ENCODE measurements around the gene SPSB4.
A peak's percentile ranks its signal among the peaks of the same experiment; 100 is the strongest.
"Not testable (repeated sequence)": the region's sequence is repeated elsewhere in the genome, so short reads cannot be mapped to it uniquely, and the experiment has no call there.

The SPSB4 gene

DNA sequence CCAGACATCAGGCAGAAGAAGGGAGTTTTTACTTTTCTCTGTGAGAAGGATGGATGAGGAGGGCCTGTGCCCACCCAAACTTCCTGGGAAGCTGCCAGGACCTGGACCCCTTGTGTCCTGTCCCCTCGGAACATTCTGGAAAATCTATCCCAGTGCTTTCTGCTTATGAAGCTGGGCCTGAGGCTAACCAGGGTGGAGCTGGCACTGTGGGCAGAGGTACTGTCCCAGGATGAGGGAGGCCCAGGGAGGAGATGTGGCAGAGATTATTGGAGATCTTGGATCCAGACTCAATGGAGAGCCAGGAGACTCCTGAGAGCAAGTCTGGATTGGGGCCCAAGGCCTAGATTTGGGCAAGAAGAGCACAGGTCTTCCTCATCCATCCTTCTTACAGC is 44.4 kb downstream of the SPSB4 start:
- no peak for DNase-seq (ENCODE audit: low spot score)

DNA sequence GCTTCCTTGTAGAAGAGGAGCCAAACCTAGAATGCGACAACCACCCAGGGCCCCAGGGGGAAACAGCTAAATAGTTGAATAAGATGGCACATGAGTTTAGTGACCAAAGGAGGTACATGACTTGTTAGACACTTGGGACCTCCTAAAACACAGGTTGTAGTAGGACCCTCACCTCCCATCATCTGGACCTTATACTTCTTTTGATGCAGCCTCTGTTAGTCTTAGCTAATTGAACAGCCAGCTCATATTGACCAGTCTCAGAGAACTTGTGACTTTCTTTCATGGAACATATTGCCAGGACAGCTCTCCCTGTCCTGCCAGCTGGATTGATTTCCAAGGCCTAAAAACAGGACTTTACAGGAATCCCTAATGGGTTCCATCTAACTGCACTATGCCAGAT is 45.0 kb downstream of the SPSB4 start:
- no peak for DNase-seq (ENCODE audit: low spot score)

DNA sequence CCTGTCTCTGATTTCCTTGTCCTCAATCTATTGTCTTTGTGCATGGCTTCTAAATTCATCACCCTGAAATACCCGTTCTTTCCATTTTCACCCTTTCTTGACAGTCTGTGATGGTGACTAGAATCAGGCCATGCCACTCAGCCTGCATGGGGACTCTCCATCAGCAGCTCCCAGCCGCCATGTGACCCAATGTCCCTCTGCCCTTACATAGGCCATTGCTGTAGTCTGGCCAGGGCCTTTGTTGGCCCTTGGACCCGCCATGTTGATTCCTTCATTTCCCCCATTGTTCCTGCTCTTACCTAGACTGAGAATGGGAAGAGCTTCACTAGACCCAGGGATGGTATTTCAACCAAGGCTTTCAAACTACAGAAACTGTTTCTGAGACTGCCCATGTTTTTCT is 45.8 kb downstream of the SPSB4 start:
- no peak for DNase-seq (ENCODE audit: low spot score)

DNA sequence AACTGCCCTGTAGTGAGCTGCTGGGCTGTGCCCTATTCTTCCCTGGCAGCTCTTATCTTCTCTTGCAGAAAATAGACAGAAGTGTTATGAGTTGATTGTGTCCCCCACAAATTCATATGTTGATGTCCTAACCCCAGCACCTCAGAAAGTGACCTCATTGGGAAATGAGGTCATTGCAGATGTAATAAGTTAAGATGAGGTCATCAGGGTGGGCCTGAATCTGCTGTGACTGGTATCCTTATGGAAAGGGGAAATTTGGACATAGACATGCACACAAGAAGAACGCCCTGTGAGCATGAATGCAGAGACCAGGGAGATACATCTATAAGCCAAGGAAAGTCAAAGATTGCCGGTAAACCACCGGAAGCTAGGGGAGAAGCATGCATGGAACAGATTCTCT is 49.0 kb downstream of the SPSB4 start:
- no peak for DNase-seq (ENCODE audit: low spot score)

DNA sequence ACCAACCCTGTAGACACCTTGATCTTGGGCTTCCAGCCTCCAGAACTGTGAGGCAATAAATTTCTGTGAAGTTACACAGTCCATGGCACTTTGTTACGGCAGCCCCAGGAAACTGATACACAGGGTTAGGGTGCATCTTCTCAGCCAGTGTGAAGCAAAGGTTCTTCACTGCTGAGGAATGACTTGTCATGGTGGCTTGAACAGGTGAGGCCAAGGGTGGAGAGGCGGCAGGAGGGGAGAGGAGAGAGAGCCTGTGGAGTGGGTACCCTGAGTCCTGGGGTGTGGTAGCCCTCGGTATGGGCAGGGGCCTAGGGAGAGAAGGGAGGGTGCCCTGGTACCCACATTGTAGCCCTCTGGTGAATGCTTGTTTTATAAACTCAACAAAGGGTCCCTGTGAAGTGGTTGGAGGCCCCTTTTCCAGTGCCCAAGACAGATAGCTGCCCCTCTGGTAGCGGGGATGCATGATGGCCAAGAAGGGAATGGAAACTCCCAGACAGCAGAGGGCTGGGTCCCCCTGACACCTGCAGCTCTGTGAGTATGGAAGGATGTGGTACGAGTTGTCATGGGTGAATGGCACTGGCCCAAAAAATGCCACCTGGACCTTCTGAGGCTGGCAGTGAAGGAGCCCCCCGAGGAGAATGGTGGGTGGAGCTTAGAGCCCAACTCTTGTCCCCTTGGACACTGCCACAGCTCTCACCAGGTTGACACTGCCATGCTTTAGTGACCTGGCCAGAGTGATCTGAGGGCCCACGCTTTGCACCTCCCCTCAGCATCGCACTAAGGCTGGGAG is 49.6 kb downstream of the SPSB4 start:
- DNase-seq (ENCODE audit: low spot score), result no peak

DNA sequence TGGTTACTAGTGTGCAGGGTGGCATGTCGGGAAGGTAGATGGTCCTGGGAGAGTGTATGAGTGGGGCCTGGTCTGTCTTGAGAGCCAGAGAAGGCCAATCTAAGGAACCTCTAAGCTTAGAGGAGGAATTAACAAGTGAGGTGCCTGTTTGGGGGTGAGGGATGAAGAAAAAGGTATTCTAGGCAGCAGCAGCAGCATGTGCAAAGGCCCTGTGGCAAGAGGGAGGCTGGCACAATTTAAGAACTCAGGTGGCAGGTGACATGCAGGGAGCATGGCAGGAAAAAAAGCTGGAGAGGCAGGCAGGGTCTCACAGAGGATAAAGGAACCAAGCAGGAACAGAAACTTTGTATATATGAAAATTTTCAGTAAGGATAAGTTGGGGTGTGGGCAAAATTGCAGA is 51.2 kb downstream of the SPSB4 start:
- no peak for DNase-seq (ENCODE audit: low spot score)

DNA sequence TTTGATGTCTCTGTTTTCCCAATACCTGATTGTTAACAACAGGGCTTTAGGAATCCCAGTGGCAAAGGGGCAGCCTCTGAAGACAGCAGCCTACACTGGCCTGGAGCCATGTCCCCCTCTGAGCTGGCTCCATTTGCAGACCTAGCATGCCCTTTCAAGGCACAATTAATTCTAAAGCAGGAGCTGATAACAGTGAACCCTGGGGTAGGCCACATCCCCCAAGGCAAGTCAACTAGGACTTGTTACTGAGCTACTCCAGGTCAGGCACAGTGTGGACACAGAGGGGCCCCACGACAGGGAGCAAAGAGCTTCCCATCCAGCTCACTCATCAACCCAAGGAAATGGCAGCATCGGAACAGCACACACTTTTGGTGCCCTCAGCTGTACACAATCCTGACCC is 51.9 kb downstream of the SPSB4 start:
- no peak for DNase-seq (ENCODE audit: low spot score)

DNA sequence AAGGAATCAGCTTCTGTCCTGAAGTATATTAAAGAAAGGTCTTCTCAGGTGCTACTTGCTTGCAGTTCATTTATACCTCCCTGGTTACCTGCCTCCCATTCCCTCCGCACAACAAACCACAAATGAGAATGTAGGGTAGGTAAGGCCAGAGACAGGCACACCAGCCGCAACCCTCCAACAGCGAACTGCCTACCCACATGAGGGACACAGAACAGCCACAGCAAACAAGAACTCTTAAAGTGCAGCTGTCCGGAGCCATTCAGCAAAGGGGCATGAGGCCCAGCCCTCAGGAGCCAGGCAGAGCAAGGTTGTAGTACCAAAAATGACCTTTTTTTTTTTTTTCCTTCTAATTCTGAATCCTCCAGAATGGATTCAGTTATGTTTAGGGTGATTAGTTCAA is 52.4 kb downstream of the SPSB4 start:
- no peak for DNase-seq (ENCODE audit: low spot score)

DNA sequence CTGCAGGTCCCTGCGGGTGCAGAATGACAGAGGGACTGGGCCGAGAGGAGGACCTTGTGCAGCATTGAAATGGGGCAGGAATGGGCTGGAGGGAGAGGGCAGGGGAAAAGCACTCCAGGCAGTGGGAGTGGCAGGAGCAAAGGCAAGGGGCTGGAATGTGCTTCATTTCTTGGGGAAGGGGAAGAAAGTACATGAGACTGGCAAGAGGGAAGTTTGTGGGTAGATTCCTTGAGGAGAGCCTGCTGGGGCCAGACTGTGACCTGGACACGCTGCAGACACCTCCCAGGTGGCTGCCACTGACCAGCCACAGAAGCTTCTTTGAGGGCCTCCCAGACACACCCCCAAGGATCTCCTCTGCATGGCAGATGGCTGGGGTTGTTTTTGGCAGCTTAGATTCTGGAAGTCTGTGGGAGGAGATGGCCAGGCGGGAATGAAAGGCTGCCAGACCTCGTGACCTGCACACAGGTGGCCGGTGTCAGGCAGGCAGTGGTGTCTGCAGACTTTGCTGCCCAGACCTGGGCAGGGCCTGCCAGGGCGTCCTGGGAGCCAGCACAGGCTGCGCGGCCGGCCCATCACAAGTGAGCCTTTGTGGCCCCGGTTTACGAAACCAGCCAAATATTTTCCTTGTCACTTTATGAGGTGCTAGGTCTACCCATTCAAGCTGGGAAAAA is 53.1 kb downstream of the SPSB4 start:
- no peak for DNase-seq (ENCODE audit: low spot score)

DNA sequence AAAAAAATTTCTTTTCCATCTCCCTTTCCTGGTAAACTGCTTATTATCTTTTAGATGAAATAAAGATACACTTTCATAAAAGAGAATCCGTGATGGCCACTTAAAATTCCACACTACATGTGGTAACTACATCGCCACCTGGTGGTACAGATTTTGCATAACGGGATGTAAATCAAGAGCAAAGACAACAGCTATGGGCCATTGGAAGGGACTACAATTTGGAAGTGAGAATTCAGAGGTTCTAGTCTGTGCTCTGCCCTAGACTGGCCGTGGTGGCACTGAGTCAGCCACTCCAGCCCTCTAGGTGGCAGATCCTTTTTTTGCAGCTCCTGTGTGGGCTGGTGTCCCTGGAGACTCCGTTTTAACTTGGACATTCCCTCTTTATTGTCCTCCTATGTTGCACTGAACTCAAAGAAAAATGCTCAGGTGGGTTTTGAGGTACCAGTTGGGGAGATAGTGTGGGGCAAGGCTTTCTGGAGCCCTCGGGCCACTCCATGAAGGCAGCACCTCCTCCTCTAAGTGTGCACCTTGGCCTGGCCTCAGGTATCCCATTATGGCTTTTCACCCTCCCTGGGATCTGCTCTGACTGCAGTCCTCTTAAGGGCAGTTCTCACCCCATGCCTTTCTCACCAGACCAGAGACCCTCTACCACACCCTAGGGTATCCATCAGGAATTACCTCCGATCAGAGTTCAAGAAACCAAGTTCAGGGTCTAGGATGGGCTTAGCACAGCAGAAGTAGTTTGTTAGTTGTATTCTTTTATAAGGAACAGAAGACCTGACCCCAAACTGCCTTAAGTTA is 54.9 kb downstream of the SPSB4 start:
- DNase-seq (ENCODE audit: low spot score), result peak; percentile 57

DNA sequence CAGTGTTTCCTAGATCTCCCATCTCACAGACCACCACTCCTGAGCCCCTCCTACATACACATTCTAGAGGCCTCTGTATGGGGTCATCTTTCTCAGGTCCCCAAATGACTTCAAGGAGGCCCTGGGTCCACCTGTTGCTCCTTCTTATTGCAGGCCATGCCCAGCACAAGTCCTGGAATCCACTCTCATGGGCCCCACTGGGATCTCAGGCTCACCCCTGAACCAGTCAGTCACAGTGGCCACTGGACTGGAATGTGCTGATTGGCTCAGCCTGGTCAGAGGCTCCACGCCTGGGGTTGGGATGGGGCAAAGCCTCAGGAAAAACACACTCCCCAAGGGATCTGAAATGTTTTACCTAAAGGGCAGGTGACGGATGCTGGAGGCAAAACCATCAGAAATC is 55.7 kb downstream of the SPSB4 start:
- DNase-seq (ENCODE audit: low spot score), result no peak

DNA sequence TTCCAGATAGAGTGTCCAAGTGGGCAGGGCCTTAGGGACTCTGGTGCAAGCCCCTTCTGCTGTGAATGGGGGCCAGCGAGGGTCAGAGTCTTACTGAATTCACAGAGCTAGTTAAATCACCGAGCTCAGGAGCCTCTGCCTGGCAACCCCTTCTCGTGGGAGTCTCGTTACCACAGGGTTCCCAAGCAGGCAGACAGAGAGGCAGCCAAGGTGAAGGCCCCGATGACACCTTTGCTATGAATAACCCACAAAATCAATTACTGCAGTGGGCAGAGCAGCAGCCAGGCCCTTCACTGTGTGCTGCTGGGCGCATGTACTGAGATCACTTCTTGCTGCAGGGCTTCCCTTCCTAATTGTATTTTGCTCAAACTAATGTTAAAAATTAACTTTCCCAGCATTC is 56.9 kb downstream of the SPSB4 start:
- DNase-seq (ENCODE audit: low spot score), result no peak

DNA sequence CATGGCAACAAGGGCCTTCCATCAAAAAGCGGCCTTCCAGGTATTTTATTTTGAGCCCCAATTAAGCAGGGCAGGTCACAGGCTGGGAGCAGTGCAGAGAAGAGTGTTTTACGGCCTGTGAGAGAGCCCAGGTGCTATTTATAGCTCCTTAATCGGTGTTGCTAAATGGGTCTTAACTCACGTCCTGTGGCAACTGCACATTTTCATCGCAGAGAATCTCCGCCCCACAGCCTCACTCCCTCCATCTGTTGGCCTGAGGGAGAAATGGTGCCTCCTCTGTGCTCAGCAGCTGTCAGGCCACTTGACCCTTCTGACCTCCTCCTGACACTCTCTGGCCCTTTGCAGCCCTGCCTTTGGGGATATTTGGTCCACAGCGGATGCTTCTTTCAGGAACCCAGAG is 58.6 kb downstream of the SPSB4 start:
- DNase-seq (ENCODE audit: low spot score), result no peak

DNA sequence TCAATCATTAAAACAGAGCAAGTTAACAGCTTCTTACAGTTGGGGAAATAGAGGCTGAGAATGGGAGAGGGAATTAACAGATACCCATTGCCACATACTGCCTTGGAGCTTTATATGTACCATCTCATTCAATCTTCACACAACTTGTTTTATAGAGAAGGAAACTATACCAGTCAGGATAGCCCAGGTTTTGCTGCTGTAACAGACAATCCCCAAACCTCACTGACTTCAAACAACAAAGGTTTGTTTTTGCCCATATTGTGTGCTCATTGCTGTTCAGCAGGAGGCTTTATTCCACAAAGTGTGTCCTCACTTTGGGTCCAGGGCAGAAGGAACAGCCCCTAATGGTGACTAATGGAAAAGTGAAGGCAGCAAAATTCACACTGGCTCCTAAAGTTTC is 59.2 kb downstream of the SPSB4 start:
- no peak for DNase-seq (ENCODE audit: low spot score)

DNA sequence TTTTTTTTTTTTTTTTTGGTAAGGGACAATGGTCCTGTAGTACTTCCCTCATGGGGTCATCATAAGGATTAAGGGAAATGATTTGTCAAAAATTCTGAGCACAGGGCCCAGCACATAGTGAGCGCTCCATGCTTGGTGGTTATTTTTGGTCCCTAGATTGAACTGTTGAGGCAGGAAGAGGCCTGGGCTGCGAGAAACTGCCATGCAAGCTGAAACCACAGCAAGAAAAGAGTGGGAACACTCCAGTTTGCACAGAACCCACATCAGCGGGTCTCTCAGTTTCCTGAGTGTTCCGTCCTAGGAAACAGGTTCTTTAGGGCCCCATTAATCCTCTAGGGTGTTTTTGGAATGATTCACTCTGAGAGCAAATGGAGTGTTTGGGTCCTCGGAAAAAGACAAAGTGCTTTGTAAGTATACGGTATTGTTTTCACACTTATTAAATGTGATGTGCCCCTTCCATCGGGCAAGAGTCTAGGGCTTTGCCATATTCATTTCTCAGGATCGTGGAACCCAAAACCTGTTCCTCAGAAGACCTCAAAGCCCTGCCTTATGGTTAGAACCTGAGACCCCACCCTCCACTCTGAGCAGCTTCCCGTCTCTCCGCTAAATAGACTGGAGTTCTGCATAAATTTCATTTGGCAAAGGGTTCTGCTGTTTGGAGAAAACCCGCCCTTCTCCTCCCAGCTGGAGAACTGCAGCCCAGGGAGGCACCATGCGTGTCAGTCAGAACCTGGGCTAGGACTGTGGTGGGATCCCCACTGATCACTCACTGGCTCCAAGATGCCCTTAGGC is 60.4 kb downstream of the SPSB4 start:
- no peak for DNase-seq (ENCODE audit: low spot score)

DNA sequence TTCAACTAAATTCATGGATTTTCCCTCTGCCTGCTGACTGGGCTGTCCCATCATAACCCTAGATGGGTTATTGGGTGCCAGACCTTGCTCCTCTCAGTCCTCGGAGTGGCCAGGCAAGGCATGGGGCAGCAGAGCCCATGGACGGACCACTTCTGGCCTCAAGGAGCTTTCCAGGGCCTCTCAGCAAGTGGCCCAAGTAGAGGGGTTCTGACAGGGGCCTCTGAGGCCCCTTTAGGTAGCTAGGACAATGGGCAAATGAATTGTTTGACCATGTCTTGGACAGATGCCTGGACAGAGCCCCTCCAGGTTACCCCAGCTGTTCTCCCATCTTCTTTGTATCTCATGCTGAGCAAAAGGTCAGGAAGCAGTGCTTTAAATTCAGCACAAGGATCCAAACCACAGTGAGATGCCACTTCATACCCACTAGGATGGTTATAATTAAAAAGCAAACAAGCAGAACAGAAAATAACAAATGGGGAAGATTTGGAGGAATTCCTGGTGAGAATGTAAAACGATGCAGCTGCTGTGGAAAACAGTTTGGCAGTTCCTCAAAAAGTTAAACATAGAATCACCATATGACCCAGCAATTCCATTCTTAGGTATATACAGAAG is 61.6 kb downstream of the SPSB4 start:
- no peak for DNase-seq (ENCODE audit: low spot score)

DNA sequence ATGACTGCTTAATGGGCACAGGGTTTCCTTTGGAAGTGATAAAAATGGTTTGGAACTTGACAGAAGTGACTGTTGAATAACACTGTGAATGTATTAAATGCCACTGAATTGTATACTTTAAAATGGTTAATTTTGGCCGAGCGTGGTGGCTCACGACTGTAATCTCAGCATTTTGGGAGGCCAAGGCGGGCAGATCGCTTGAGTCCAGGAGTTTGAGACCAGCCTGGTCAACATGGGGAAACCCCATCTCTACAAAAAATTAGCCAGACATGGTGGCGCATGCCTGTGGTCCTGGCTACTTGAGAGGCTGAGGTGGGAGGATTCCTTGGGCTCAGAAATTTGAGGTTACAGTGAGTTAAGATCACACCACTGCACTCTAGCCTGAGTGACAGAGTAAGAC is 62.5 kb downstream of the SPSB4 start:
- not testable (repeated sequence) for DNase-seq (ENCODE audit: low spot score)

DNA sequence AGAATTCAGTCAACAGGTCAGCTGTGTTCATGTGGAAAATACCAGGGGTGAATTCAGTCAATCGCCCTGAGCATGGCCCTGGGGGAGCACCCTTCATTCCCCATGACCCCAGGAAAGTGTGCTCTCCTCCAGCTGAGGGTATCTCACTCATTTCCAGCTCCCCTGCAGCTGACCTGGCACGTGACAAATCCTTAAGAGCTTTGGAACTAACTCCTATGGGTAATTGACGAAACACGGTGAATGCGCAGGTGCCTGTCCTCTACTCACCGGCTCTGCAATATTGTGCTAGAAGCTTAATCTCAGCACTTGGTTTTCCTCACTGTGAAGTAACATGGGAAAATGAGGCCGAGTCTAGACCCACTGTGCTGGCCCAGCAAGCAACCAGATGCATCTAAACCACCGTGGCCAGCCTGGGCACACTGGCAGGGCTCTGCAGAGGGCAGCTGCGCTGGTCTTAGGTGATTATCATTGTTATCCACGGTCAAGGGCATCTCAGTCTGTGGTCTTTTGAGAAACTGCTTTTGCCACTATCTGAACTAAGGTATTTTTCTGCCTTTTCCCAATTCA is 63.1 kb downstream of the SPSB4 start:
- DNase-seq (ENCODE audit: low spot score), result no peak

DNA sequence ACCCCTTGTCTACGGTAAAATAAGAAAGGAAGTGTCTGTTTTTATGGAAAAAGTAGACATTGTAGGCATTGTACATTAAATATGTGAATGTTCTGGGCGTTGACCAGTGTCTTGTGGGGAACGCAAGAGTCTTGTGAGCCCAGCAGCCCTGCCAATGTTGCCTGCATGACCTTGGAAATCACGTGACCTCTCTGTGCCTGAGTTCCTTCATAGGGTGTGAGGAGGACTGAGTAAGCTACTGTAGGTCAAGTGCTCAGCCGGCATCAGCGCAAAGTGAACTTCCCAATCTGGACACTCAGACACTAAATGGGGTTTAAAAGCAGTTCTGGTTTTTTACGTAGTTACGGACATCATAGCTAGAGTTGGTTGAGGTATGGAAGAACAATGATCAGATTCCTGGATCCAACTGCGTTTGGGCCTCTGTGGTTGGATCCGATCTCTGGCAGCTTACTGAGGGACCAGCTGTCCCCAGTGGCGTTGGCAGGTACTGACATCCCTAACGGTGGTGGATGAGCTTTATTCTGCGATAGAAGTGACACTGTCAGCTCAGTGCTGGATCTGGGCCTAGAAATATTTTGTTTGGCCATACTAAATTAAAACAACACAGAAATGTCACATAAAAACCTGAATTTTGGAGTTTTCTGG is 63.8 kb downstream of the SPSB4 start:
- no peak for DNase-seq (ENCODE audit: low spot score)

DNA sequence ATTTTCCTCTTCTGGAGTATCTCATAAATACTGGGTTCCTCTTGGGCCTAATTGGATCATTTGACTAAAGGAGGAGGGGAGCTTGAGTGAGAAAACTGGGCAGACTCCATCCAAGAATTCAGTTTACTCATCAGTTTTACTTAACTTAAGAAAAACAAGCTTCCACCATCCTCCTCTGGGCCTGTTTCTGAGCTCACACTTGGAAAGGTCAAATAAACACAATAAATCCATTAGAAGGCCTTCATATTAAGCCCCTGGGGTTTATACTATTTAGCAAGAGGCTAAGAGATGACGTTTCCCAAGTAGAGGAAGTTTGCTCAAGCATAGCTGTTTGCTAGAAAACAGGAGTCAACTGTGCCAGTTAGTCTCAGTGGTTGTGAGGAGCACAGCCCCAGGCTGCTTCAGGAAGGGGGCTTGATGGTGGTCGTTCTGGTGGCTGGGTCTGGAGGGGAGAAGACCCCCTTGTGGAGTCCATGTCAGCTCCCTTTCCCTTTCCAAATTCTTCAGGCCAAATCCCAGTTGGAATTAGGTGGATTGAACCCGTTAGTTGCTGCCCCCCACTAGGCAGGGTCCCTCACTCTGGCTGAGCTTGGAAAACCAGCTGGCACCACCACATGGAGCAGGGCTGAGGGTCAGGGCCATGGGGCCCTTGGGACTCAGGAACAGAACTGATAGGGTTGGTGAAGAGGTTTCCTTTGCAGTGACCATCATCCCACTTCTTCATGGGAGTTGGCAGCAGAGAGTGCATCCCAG is 64.8 kb downstream of the SPSB4 start:
- DNase-seq (ENCODE audit: low spot score), result no peak

Data from CD4-positive, alpha-beta T cell treated with Interleukin-15 for 4 hours (primary cell).